ENCODE measurements around the gene PRSS2. TPM values are rescaled to one million over a fixed set of nuclear protein-coding genes. Genes with fewer than 3 reads are reported as not detected.
"Not testable (repeated sequence)": the region's sequence is repeated elsewhere in the genome, so short reads cannot be mapped to it uniquely, and the experiment has no call there.

PRSS2 gene
- total and polyA plus RNA-seq, 7 experiments from 2014 or later = not detected

DNA sequence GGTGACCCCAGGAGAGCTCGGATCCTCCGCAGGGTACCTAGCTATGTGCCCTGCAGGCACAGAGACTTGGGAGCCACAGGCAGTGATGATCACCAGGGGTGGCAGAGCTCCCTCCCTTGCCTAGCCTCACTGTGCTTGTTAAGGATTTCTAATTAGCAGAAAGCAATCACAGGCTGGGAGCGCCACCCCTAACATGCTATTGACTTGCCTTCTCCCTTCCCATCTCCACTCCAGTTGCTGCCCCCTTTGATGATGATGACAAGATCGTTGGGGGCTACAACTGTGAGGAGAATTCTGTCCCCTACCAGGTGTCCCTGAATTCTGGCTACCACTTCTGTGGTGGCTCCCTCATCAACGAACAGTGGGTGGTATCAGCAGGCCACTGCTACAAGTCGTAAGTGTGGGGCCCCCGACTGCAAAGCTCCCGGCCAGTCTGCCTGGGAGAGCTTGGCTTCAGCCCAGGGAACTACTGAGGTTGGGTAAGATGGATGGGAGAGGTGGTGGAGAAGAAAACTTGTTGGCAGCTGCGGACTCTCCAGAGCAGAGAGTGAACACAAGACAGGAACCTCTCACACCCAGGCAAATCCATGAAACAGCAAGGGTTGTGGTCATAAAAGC lies 20.3 kb upstream of the PRSS2 start:
- Histone ChIP-seq H3K27me3 (ENCODE audit: control insufficient read depth in 2 of 2, insufficient read depth in 2 of 2, low read length in 2 of 2) (no peaks in the 10 kb centered on the region), H3K36me3 (ENCODE audit: control insufficient read depth in 2 of 3, insufficient read depth in 3 of 3, low read length in 3 of 3) (no peaks in the 10 kb centered on the region), H3K27ac (ENCODE audit: low read depth, low read length) (no peak overlapping the region), H3K9me3 (ENCODE audit: control insufficient read depth in 2 of 3, low read length in 3 of 3) (no peaks in the 10 kb centered on the region), H3K4me3 (ENCODE audit: low read length) (no peak overlapping the region), H3K4me1 (ENCODE audit: control insufficient read depth in 2 of 2, insufficient read depth in 2 of 2, low read length in 2 of 2) (no peaks in the 10 kb centered on the region)
- ChIA-PET POLR2A (no interaction called here), CTCF (no interaction called here)
- ATAC-seq (no peak), DNase-seq (no peak)
- Mint-ChIP-seq H3K27me3 (peaks cover 0 to 17% (median 0%) of the 10 kb centered on the region in 5 donors), H3K4me1 (no peaks in the 10 kb centered on the region), H3K36me3 (no peaks in the 10 kb centered on the region), H3K9me3 (no peaks in the 10 kb centered on the region), H3K27ac (no peak overlapping the region), H3K4me3 (no peak overlapping the region)
- intact Hi-C loops (cut with micrococcal nuclease) = no loop called here

DNA sequence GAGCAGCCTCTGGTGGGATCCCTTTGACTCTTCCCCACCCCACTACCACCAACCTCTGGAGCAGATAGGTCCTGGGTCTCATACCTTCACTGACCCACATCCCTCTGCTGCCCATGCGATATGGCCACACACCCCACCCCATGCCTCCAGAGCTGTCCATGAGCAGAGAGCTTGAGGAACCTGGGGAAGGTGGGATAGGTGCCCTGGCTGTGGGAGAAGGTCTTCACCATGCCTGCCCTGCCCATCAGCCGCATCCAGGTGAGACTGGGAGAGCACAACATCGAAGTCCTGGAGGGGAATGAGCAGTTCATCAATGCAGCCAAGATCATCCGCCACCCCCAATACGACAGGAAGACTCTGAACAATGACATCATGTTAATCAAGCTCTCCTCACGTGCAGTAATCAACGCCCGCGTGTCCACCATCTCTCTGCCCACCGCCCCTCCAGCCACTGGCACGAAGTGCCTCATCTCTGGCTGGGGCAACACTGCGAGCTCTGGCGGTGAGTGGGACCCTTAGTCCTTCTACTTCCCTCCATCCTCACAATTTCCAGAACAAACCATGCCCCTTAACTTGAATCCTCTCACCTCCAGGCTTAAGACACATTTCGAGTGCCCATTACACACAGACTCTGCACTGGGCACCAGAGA lies 19.1 kb upstream of the PRSS2 start:
- H3K4me1 Mint-ChIP-seq, CTCF ChIA-PET: not testable (repeated sequence)

DNA sequence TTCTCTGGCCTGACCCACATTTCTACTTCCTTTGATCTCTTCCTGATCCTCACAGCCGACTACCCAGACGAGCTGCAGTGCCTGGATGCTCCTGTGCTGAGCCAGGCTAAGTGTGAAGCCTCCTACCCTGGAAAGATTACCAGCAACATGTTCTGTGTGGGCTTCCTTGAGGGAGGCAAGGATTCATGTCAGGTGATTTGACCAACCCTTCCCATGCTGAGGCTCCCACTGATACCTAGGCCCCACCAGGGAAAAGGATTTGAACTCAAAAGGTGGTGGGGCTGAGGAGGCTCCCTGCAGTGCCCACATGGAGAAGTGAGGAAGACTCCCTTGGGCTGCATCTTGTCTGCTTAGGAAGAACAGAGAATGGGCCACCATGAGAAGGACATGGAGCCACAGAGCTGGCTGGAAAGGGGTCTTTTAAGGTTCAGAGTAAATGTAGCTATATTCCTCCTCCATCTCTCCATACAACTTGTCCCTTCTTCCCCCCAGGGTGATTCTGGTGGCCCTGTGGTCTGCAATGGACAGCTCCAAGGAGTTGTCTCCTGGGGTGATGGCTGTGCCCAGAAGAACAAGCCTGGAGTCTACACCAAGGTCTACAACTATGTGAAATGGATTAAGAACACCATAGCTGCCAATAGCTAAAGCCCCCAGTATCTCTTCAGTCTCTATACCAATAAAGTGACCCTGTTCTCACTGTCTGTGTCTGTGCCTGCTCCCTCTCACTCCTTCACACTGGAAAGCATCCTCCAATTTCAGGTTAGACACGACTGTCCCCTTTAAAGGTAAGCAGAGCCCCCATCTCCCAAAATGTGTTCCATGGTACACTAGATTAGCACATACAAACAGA lies 18.2 kb upstream of the PRSS2 start:
- DNase-seq = no peak
- intact Hi-C loops (cut with micrococcal nuclease) = no loop called here
- Mint-ChIP-seq H3K36me3 (no peaks in the 10 kb centered on the region), H3K9me3 (no peaks in the 10 kb centered on the region), H3K27me3 (peaks cover 0 to 9% (median 0%) of the 10 kb centered on the region in 5 donors), H3K4me3 (no peak overlapping the region), H3K27ac (no peak overlapping the region), H3K4me1 (no peaks in the 10 kb centered on the region)
- H3K36me3 ChIP-seq (ENCODE audit: control insufficient read depth in 2 of 3, insufficient read depth in 3 of 3, low read length in 3 of 3) = no peaks in the 10 kb centered on the region
- ATAC-seq = no peak
- no peaks in the 10 kb centered on the region for H3K27me3 ChIP-seq (ENCODE audit: control insufficient read depth in 2 of 2, insufficient read depth in 2 of 2, low read length in 2 of 2)
- CTCF ChIA-PET = no interaction called here
- H3K4me3 ChIP-seq (ENCODE audit: low read length) = no peak overlapping the region
- POLR2A ChIA-PET = no interaction called here
- no peak overlapping the region for H3K27ac ChIP-seq (ENCODE audit: low read depth, low read length)
- H3K9me3 ChIP-seq (ENCODE audit: control insufficient read depth in 2 of 3, low read length in 3 of 3) = no peaks in the 10 kb centered on the region
- no peaks in the 10 kb centered on the region for H3K4me1 ChIP-seq (ENCODE audit: control insufficient read depth in 2 of 2, insufficient read depth in 2 of 2, low read length in 2 of 2)

More for the DNA sequence above, 19.1 kb upstream of the PRSS2 start:
- ATAC-seq; POLR2A ChIA-PET; H3K9me3 Mint-ChIP-seq; H3K9me3 ChIP-seq (ENCODE audit: control insufficient read depth in 2 of 3, low read length in 3 of 3); H3K4me3 Mint-ChIP-seq; H3K4me1 ChIP-seq (ENCODE audit: control insufficient read depth in 2 of 2, insufficient read depth in 2 of 2, low read length in 2 of 2); H3K27me3 Mint-ChIP-seq; H3K27ac ChIP-seq (ENCODE audit: low read depth, low read length); H3K4me3 ChIP-seq (ENCODE audit: low read length); H3K27me3 ChIP-seq (ENCODE audit: control insufficient read depth in 2 of 2, insufficient read depth in 2 of 2, low read length in 2 of 2); DNase-seq; H3K36me3 Mint-ChIP-seq; H3K36me3 ChIP-seq (ENCODE audit: control insufficient read depth in 2 of 3, insufficient read depth in 3 of 3, low read length in 3 of 3); intact Hi-C loops (cut with micrococcal nuclease); H3K27ac Mint-ChIP-seq: not testable (repeated sequence)

DNA sequence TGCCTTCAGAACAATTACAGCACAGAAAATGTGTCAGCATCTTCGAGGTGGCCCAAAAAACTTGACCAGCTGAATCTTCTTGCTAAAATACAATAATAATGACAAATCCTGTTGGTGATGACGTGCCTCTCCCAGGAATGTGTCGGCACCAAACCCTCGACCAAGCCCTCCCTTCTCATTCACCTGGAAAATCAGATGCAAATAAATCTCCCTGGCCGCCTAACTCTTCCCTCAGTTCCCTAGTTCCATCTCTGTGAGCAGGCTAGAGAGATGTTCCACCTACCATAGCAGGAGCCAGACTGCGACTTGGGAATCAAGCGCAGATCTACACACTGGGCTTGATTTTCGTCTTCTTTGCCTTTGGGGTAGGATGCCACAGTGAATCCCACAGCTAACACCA lies 17.4 kb upstream of the PRSS2 start:
- Histone ChIP-seq H3K36me3 (ENCODE audit: control insufficient read depth in 2 of 3, insufficient read depth in 3 of 3, low read length in 3 of 3) (no peaks in the 10 kb centered on the region), H3K4me1 (ENCODE audit: control insufficient read depth in 2 of 2, insufficient read depth in 2 of 2, low read length in 2 of 2) (no peaks in the 10 kb centered on the region), H3K27me3 (ENCODE audit: control insufficient read depth in 2 of 2, insufficient read depth in 2 of 2, low read length in 2 of 2) (no peaks in the 10 kb centered on the region), H3K4me3 (ENCODE audit: low read length) (no peak overlapping the region), H3K27ac (ENCODE audit: low read depth, low read length) (no peak overlapping the region), H3K9me3 (ENCODE audit: control insufficient read depth in 2 of 3, low read length in 3 of 3) (no peaks in the 10 kb centered on the region)
- no peaks in the 10 kb centered on the region for H3K4me1 Mint-ChIP-seq
- no peaks in the 10 kb centered on the region for H3K9me3 Mint-ChIP-seq
- intact Hi-C loops (cut with micrococcal nuclease) = no loop called here
- POLR2A ChIA-PET = no interaction called here
- DNase-seq (no peak), ATAC-seq (no peak)
- no peak overlapping the region for H3K27ac Mint-ChIP-seq
- no peak overlapping the region for H3K4me3 Mint-ChIP-seq
- no peaks in the 10 kb centered on the region for H3K36me3 Mint-ChIP-seq
- CTCF ChIA-PET = no interaction called here
- H3K27me3 Mint-ChIP-seq = peaks cover 0 to 7% (median 0%) of the 10 kb centered on the region in 5 donors

DNA sequence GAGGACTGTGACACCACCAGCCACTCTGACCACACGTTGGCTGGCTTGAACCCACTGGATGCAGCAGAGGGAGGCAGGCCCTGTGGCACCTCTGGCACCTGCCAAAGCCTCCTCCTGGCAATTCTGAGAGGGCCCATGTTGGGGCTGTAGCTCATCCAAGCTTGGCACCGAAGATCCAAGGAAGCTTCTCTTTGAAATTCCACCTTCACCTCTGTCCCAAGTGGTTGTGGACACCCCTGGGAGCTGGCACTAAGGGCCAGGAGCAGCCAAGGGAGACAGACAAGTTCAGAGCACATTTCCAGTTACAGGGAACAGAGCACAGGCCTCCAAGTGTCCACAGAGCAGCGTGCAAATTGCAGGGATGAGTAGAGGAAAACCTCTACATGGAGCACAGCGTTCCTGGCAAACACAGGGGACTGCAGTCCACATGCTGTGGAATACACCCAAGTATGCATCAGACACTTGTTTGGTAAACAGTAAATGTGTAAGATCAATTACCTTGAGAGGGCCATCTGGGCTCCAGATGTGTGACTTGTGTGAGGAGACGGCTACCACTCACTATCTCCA lies 16.8 kb upstream of the PRSS2 start:
- H3K4me3 ChIP-seq (ENCODE audit: low read length); DNase-seq; H3K27ac ChIP-seq (ENCODE audit: low read depth, low read length); H3K4me1 ChIP-seq (ENCODE audit: control insufficient read depth in 2 of 2, insufficient read depth in 2 of 2, low read length in 2 of 2); H3K27me3 Mint-ChIP-seq; CTCF ChIA-PET; H3K36me3 Mint-ChIP-seq; H3K4me3 Mint-ChIP-seq; ATAC-seq; H3K4me1 Mint-ChIP-seq; H3K9me3 ChIP-seq (ENCODE audit: control insufficient read depth in 2 of 3, low read length in 3 of 3); intact Hi-C loops (cut with micrococcal nuclease); H3K36me3 ChIP-seq (ENCODE audit: control insufficient read depth in 2 of 3, insufficient read depth in 3 of 3, low read length in 3 of 3); H3K27me3 ChIP-seq (ENCODE audit: control insufficient read depth in 2 of 2, insufficient read depth in 2 of 2, low read length in 2 of 2); H3K9me3 Mint-ChIP-seq: not testable (repeated sequence)
- H3K27ac Mint-ChIP-seq = peak overlapping the region in 1 of 9 donors; percentile 43
- POLR2A ChIA-PET = interaction anchor here (0.6 kb wide), 1 partner anchor 26 kb away, joined by 3 read pairs; no protein-coding TSS in a partner anchor

DNA sequence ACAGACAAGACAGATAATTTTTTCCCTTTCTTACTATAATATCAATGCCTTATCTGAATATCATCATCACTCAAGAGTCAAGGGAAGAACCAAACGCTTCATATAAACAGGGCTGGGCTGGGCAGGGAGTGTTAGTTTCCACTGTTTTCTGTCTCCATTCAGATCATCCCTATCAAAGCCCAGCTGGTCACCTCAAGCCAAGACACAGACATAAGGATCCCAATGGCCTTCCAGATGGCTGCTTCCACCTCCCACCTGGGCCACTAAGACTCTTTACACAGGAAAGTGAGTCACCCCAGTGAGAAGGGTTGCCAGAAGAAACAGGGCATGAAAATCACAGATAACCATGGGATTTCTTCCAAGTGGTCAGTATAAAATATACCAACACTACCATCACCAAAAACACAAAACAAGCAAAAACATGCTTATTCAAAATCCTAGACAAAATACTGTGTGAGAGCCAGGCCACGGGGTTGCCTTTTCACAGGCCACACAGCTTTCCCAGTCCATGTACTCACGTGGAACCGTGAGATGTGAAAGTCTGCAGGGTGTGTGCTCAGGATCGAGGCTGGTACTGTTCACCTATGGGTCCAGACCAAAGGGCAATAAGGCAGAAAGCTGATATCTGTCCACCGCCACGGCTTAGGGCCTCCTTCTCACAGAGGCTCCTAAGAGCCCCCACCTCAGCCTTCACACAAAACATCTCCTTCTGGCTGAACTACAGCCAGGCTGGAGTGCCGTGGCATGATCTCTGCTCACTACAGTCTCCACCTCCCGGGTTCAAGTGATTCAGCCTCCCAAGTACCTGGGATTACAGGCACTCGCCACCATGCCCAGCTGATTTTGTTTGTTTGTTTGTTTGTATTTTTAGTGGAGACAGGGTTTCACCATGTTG lies 15.8 kb upstream of the PRSS2 start:
- Histone ChIP-seq H3K9me3 (ENCODE audit: control insufficient read depth in 2 of 3, low read length in 3 of 3) (no peaks in the 10 kb centered on the region), H3K36me3 (ENCODE audit: control insufficient read depth in 2 of 3, insufficient read depth in 3 of 3, low read length in 3 of 3) (no peaks in the 10 kb centered on the region), H3K4me1 (ENCODE audit: control insufficient read depth in 2 of 2, insufficient read depth in 2 of 2, low read length in 2 of 2) (no peaks in the 10 kb centered on the region), H3K27ac (ENCODE audit: low read depth, low read length) (no peak overlapping the region), H3K4me3 (ENCODE audit: low read length) (no peak overlapping the region), H3K27me3 (ENCODE audit: control insufficient read depth in 2 of 2, insufficient read depth in 2 of 2, low read length in 2 of 2) (no peaks in the 10 kb centered on the region)
- CTCF ChIA-PET = no interaction called here
- intact Hi-C loops (cut with micrococcal nuclease) = no loop called here
- H3K36me3 Mint-ChIP-seq = no peaks in the 10 kb centered on the region
- peaks cover 0 to 7% (median 0%) of the 10 kb centered on the region in 5 donors for H3K27me3 Mint-ChIP-seq
- DNase-seq (no peak), ATAC-seq (no peak)
- H3K4me3 Mint-ChIP-seq = no peak overlapping the region
- H3K9me3 Mint-ChIP-seq = no peaks in the 10 kb centered on the region
- peaks cover 0 to 3% (median 0%) of the 10 kb centered on the region in 7 donors for H3K4me1 Mint-ChIP-seq
- POLR2A ChIA-PET = no interaction called here
- no peak overlapping the region for H3K27ac Mint-ChIP-seq
